Right ventricle myocardium inferior (tissue), 1 donor: ENCODE measurements around the gene VPS35. TPM values are rescaled to one million over a fixed set of nuclear protein-coding genes. Genes with fewer than 3 reads are reported as not detected.
"Not testable (repeated sequence)": the region's sequence is repeated elsewhere in the genome, so short reads cannot be mapped to it uniquely, and the experiment has no call there.

Experiments
- ATAC-seq: fragments of 200-7000 bp; cut with Tn5 transposase; one replicate; pipeline ENCODE4 v1.9.1; 2020; ENCODE audit warnings: mild to moderate bottlenecking, moderate library complexity
- DNase-seq: peaks from one replicate; pipeline ENCODE4 v3.0.0; 2021; ENCODE audit errors: missing footprints
- intact Hi-C: fragments of 100-400 bp; cut with DNase I; formaldehyde crosslinking; loops from one replicate; pipeline ENCODE4 v1.11.0; 2022
- total RNA-seq: library from RNA; stranded (reverse); fragmentation: NEBNext Ultra II Directional; extraction: Animal tissue kit (Norgen Biotek cat#: 25700); gene quantifications from one replicate; pipeline ENCODE4 v1.2.1, GENCODE V29; 2021
- donor health status: DM: no; HTN: yes; CAD: no; lungs with severe emphysema.

VPS35 gene
- total RNA-seq, 1 donor from 2014 or later: 86.9 TPM

DNA sequence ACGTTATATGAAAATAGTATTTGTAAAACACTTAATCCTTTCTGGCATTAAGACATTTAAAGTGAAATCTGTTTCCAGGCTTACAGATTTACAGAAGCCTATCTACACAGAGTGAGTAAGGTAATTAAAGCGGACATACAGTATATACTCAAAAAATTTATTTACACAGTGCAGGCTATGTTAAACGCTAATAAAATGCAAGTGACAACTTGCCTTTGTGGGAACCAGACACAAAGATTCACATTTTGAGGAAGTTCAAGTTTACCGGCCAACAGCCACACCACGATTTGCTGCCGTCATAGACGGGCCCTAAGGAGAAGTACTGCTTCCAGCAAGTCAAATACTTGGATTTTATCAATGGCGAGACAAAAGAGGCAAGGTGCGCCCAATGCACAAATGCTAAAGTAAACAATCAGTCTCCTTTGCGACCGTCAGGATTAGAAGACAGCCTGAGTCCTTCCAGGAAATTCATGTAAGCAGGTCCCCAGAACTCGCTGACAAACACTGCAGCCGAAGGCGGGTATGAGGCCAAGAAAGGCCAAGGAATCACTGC lies 801 bp downstream of the VPS35 start:
- no peak for ATAC-seq
- DNase-seq: peak; percentile 81
- intact Hi-C loops: loop anchor here (5.0 to 10.0 kb wide), 2 partner anchors 114 to 207 kb away; no protein-coding TSS in a partner anchor

DNA sequence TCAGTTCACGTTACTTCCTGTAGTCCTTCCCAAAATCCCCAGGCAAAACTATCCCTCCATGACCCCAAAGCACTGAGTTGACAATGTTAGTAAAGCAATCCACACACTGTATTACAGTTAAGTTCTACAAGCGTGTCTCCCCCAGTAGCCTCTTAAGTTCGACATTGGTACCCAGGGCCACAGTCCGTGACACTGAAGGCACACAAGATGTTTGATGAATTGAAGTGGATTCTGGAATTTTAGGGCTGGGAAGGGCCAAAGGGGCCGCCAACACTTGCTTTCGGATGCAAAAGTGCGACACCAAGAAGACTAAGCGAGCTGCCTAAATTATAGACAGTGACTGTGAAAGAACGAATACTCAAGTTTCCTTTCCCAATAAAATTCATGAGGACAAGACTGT lies 1.5 kb downstream of the VPS35 start:
- DNase-seq: no peak
- intact Hi-C loops: loop anchor here (5.0 to 10.0 kb wide), 2 partner anchors 115 to 207 kb away; no protein-coding TSS in a partner anchor
- ATAC-seq: no peak

DNA sequence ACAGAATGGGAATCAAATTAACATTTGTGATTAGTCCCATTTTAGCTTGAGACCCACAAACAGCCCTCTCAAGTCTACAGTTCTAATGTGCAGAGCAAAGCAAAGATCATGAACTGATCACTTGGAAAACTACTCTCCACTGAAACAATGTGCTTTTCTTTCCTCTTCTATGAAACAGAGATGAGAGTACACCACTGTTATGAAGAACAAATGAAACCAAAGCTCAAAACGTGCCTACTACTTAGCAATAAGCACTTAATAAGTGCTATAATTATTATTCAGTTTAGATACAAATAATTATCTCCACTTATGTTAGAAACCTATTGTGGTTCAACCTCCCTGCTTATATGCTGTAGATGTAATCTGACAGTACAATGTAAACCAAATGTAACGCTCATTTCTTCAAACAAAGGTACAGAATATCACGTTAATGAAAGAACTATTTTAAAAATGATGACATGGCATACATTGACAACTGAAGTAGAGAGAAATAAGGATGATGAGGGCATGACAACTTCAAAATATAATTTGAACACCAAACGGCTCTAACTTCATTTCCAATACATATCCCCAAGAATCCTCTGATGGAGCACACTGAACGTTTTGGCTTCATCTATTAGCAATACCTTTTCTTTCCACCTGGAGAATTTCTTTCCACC lies 2.0 kb downstream of the VPS35 start:
- intact Hi-C loops: loop anchor here (5.0 to 10.0 kb wide), 2 partner anchors 115 to 208 kb away; no protein-coding TSS in a partner anchor
- DNase-seq: no peak
- no peak for ATAC-seq

DNA sequence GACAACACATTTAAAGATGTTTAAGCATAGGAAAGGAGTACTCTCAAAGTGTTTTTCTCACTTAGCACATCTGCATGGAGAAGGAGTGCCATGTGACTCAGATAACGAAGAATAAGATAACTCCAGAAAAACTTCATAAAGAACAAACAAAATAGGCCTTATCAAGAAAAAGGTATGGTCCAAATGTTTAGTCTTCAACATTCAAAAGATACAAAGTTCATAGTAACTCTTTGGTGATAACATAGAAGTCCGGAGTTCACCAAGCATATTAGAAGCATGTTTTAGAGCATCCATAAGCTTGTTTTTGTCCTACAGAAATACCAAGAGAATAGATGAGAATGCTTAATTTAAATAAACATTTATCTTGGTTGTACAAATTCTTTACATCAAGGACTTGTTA lies 7.1 kb downstream of the VPS35 start:
- not testable (repeated sequence) for ATAC-seq, DNase-seq
- intact Hi-C loops: loop anchor here (10.0 kb wide), 1 partner anchor 213 kb away; no protein-coding TSS in a partner anchor

DNA sequence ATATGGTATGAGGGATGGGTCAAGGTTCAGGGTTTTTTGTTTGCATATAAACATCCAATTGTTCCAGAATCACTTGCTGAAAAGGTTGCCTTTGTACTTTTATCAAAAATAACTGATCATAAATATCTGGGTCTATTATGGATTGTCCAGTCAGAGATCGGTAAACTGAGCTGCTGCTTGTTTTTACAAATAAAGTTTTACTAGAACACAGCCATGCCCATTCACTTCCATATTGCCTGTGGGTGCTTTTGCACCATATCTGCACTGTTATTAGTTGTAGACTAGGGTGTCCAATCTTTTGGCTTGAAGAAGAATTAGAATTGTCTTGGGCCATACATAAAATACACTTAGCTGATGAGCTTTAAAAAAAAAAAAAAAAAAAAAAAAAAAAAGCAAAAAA lies 11.0 kb downstream of the VPS35 start:
- DNase-seq, ATAC-seq, intact Hi-C loops: not testable (repeated sequence)

DNA sequence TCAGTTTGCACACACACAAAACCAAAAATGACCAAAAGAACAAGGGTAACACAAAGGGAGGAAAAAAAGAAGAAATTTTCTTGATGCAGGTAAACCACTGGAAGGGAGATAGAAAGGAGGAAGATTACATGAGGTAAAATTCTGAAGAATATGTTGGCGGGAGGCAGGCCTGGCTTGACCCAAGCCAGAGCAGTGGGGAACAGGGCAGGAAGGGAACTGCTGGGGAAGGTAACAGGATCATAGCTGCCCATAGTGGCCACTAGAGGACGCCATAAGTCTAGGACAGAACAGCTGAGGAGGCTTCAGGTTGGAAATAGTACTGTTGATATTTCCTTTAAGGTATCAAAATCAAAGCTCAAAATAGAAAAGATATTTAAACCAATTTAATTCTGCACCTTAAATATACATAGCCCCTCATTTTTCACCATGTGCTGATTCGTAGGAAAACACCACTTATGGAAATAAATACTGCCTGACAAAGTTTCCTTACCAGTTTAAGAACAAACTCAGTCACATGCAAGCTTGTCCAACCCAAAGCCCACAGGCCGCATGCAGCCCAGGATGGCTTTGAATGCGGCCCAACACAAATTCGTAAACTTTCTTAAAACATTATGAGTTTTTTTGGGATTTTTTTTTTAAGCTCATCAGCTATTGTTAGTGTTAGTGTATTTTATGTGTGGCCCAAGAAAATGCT lies 15.5 kb downstream of the VPS35 start:
- intact Hi-C loops: loop anchor here (2.0 kb wide), 1 partner anchor 127 kb away; no protein-coding TSS in a partner anchor
- ATAC-seq (peak; percentile 93), DNase-seq (no peak)

DNA sequence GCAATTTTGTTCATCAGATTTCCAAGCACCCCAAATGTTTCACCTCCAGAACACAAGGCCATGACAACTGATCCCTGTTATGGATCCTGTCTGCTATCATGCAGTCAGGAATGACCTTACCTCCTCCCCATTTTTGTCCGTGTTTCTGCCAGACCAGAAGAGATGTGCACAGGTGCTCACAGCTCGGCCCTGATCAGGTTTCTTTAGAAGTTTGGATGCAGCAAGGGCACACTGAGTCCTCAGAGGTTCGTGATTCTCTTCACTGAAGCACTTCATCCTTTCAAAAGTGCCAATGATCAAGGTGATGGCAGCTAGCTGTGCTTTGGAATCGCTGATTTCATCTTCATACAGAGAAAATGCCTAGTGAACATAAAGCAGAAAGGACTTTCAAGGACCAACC lies 26.9 kb downstream of the VPS35 start:
- intact Hi-C loops: no loop called here
- ATAC-seq: no peak

DNA sequence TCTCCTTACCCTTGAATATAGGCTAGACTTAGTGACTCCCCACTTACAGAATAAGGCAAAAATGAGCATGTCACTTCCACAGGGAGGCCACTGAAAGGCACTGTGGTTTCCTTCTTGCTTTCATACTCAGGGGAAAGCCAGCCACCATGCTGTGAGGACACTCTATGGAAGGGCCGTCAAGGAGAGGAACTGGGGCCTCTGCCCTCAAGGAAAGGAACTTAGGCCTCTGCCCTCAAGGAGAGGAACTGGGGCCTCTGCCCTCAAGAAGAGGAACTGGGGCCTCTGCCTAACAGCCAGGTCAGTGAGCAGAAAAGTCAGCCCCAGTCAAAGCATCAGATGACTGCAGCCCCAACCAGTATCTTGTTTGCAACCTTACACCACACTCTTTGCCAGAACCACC lies 30.1 kb downstream of the VPS35 start:
- ATAC-seq: peak; percentile 72
- peak; percentile 67 for DNase-seq
- intact Hi-C loops: no loop called here

More for the DNA sequence above, 26.9 kb downstream of the VPS35 start:
- no peak for DNase-seq

DNA sequence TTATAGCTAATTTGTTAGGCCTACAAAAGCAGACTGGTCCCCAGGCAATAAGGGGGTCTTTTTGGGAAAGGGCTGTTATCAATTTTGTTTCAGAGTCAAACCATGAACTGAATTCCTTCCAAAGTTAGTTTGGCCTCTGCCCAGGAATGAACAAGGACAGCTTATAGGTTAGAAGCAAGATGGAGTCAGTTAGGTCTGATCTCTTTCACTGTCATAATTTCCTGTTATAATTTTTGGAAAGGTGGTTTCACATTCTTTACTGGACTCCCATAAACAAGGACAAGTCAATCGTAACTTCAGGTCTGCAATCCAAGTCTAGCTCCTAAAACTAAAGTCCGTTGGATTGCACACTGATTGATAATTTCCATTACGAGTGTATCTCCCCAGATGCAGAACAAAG lies 37.7 kb downstream of the VPS35 start:
- DNase-seq: no peak
- no peak for ATAC-seq
- intact Hi-C loops: no loop called here

DNA sequence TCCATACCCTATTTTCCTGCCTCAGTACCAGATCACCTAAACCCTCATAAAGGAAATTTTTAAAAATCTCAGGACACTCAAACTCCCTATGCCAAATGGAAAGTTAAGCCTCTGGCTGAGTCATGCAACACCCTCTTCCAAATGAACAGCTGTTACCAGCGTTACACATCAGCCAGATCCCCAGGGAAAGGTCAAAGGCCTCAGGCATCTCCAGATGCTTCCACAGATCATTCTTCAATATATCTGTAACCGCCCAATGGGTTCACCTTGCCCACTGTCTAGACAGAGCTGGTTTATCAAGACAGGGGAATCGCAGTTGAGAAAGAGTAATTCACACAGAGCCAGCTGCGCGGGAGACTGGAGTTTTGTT lies 38.7 kb downstream of the VPS35 start:
- ATAC-seq: peak; percentile 78
- intact Hi-C loops: no loop called here

DNA sequence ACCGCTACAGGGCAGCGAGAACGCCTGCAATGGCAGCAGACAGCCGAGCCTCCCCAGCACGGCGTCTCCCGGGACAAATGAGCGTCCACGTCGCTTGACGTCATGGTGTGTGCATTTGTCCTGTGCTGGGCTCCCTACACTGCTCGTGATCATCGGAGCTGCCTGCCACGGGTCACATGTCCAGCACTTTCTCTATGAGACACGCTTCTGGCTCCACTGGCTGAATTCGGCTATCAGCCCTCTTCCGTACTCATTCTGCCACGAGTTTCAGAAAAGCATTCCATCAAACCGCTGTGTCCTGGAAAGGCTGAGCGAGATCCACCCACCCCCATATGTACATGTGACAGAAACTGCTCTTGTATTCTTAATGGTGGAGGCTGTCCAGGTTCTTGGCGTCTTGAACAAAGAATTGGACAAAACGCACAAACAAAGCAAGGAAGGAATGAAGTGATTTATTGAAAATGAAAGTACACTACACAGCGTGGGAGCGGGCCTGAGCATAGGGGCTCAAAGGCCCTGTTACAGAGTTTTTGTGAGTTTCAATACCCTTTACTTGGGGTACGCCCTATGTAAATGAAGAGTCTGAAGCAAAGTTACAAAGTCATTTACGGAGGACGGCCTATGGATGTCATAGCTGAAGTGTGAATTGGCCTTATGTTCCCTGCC lies 39.3 kb downstream of the VPS35 start:
- intact Hi-C loops: no loop called here
- DNase-seq: peak; percentile 74
- ATAC-seq: peak; percentile 95

More for the DNA sequence above, 38.7 kb downstream of the VPS35 start:
- DNase-seq: no peak

DNA sequence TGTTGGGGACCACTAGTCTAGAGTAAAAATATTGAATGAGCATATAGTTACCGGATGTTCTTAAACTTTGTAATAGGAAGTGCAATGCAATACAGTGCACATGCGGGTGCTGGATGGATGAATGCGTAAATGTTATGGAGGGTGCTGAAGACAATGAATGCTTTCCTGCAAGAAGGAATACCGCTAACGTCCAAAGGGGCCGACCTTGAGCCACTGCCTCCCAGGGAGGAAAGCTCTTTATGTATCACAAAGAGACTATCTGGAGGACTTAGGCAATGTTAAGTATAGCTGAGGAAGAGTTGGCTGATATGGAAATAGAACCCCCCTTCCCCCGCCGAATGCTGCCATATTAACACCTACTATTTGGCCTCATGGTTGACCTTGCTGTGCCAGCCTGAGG lies 40.3 kb downstream of the VPS35 start:
- DNase-seq (no peak), ATAC-seq (no peak)
- intact Hi-C loops: no loop called here

DNA sequence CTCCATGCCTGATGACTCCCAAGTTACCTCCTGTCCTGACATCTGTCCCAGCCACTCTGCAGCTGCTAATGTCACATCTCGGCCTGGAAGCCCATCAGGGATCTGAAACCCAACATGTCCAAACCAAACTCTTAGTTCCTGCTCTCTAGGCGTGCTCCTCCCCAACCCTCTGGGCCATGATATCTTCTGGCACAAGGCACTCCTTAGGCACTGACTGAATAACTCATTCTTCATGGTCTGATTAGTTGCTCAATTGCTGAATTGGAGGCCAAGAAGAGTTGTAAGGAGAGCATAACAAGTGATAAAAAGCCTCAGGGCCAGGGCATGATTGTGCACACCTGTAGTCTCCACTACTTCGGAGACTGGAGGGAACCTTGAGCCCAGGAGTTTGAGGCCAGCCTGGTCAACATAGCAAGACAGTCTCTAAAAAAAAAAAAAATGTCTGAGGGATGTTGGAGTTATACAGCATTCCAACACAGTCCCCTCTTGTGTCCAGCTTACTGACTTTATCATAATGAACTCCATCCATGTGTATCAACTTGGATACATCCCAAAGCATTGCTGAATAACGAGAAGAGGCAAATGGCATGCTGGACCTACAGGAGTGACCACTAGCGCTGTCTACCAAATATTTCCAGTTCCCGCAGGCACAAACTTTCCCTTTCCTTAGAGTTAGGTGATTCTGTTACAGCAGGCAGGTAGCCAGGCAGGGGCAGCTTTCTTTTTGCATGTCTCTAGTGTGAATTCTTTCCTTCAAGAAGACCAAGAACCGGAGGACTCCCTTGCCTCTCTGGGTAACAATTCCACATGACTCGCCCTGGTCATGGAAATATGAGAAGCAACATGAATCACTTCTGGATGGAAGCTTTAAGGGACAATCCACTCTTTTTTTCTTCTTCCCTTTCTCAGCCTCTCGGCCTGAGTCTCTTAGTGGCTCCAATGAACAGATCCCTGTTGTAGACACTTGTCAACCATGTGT lies 49.7 kb downstream of the VPS35 start:
- peak; percentile 73 for ATAC-seq
- intact Hi-C loops: no loop called here
- DNase-seq: no peak

DNA sequence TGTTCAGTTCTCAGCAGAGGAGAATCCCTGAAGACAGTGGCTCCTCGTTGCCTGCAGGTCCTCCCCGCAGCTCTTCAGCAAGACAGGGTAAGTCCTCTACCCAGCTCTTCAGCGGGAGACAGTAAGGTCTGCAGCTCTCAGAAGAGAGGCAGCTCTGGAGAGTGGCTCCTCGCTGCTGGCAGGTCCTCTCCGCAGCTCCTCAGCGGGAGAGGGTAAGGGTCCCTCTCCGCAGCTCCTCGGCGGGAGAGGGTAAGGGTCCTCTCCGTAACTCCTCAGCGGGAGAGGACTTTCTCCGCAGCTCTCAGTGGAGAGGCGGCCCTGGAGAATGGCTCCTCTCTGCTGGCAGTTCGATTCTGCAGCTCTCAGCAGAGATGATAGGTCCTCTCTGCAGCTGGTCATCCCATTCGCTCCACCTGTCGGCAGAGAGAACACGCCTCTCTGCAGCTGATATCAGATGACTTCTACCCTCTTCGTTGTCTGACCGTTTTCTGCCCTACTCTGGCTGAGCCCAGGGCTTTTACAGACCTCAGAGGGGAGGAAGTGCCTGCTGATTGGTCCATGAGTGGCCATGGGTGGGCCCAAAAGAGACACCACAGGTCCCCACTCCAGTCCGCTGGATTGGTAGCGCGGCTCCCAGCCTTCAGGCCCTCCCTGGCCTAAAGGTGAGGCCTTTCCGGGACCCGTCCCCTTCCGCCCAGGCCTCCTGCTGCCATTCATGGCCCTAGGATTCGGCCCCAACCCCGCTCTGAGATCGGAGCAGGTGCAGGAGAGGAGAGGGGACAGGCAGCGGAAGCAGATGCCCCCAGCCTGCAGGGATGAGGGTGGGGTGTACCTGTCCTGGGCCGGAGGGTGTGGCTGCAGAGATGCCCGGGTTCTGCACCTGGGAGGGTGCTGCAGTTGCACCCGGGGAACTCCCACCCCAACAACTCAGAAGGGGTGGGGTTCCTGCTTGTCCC lies 55.9 kb downstream of the VPS35 start:
- DNase-seq (no peak), ATAC-seq (no peak)
- intact Hi-C loops: no loop called here

DNA sequence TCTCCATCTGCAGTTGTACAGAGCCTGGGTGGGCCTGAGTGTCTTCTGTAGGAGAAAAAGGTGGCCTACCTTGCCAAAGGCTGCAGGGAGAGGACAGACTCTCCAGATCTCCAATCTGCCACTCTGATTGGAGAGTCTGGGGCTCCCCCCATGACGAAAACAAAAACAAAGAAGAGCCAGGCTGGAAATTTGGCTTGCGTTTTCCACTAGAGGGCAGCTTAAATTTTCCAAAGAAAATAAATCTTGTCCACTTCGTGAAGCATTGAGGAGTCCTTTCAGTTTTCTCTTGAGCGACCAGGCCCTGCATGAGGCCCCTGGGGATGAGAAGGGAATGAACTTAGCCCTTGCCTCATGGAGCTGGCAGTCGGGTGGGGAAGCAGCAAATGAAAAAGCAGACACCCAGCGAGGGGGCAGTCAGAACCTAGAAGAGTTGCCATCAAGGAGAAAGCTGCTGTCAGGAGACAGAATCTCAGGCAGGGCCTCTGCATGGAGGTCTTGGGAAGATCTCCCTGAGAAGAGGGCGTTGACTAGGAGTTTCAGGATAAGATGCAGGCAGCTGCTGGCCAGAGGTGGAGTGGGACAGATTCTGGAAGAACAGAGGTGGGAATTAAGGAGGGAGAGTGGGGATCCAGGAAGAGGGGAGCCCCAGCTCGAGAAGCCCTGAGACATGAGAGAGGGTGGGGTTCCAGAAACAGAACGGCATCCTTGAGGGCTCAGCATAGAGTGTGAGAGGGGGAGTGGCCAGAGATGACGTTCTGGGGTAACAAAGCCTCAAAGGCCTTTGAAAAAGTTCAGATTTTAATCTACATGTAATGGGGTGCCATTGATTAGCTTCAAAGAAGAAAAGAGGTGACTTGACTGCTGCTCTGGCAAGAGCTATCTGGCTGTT lies 59.4 kb downstream of the VPS35 start:
- intact Hi-C loops: no loop called here
- DNase-seq: no peak

DNA sequence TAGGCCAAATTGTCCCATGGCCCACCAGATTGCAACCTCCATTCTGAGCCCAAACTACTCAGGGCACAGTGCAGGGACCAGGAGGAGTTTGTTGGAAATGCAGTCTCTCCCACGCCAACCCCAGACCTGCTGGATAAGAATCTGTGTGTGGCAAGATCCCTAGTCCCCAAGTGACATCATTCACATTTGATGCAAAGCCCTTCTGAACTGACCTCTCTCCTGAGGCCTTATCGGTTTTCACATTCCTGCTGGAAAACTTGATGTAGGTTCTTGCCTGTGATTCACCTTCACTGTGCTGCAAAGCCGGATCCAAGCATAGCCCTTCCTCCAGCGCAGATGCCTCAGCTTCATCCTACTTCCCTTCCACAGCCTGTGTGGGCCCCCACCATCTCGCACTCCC lies 61.2 kb downstream of the VPS35 start:
- no peak for ATAC-seq
- no peak for DNase-seq
- intact Hi-C loops: no loop called here

More for the DNA sequence above, 59.4 kb downstream of the VPS35 start:
- ATAC-seq: peak; percentile 42
